Immature natural killer cell (primary cell): ENCODE measurements around the gene KIF13A. TPM values are rescaled to one million over a fixed set of nuclear protein-coding genes. Genes with fewer than 3 reads are reported as not detected.
A peak's percentile ranks its signal among the peaks of the same experiment; 100 is the strongest.
"Not testable (repeated sequence)": the region's sequence is repeated elsewhere in the genome, so short reads cannot be mapped to it uniquely, and the experiment has no call there.

Experiments
- DNase-seq, 3 donors: peaks; one replicate each; pipeline ENCODE4 v3.0.0; 2022; ENCODE audit warnings: mixed read lengths in 1 of 3
- H3K27ac Mint-ChIP-seq, 6 donors: one replicate each; pipeline ENCODE4 v1.8.0; 2020; ENCODE audit warnings: mixed read lengths in 6 of 6, mild to moderate bottlenecking in 5 of 6, inconsistent platforms in 4 of 6, moderate library complexity in 3 of 6
- H3K27me3 Mint-ChIP-seq, 3 donors: one replicate each; pipeline ENCODE4 v1.8.0; 2020 to 2021; ENCODE audit warnings: low read depth in 3 of 3, mild to moderate bottlenecking in 3 of 3, mixed read lengths in 3 of 3, moderate library complexity in 3 of 3, inconsistent platforms in 1 of 3
- H3K36me3 Mint-ChIP-seq, 3 donors: one replicate each; pipeline ENCODE4 v1.8.0; 2020; ENCODE audit warnings: mixed read lengths in 3 of 3, inconsistent platforms in 2 of 3, mild to moderate bottlenecking in 2 of 3
- H3K4me1 Mint-ChIP-seq, 2 donors: one replicate each; pipeline ENCODE4 v1.8.0; 2020; ENCODE audit warnings: inconsistent platforms in 2 of 2, mild to moderate bottlenecking in 2 of 2, mixed read lengths in 2 of 2, moderate library complexity in 1 of 2
- H3K4me3 Mint-ChIP-seq, 5 donors: one replicate each; pipeline ENCODE4 v1.8.0; 2020; ENCODE audit warnings: mild to moderate bottlenecking in 5 of 5, mixed read lengths in 5 of 5, inconsistent platforms in 3 of 5, moderate library complexity in 3 of 5
- H3K9me3 Mint-ChIP-seq, 6 donors: one replicate each; pipeline ENCODE4 v1.8.0; 2020; ENCODE audit warnings: mild to moderate bottlenecking in 6 of 6, mixed read lengths in 6 of 6, inconsistent platforms in 4 of 6, moderate library complexity in 3 of 6
- polyA plus RNA-seq, 3 donors: library from polyadenylated mRNA; unstranded; fragments of 300-500 nt; fragmentation: Illumina TruSeq; gene quantifications; one replicate each; pipeline ENCODE4 v1.2.3, GENCODE V29; 2021

The KIF13A gene
- polyA plus RNA-seq, 3 donors from 2014 or later: 0.50 to 1.1 (median 0.92) TPM

DNA sequence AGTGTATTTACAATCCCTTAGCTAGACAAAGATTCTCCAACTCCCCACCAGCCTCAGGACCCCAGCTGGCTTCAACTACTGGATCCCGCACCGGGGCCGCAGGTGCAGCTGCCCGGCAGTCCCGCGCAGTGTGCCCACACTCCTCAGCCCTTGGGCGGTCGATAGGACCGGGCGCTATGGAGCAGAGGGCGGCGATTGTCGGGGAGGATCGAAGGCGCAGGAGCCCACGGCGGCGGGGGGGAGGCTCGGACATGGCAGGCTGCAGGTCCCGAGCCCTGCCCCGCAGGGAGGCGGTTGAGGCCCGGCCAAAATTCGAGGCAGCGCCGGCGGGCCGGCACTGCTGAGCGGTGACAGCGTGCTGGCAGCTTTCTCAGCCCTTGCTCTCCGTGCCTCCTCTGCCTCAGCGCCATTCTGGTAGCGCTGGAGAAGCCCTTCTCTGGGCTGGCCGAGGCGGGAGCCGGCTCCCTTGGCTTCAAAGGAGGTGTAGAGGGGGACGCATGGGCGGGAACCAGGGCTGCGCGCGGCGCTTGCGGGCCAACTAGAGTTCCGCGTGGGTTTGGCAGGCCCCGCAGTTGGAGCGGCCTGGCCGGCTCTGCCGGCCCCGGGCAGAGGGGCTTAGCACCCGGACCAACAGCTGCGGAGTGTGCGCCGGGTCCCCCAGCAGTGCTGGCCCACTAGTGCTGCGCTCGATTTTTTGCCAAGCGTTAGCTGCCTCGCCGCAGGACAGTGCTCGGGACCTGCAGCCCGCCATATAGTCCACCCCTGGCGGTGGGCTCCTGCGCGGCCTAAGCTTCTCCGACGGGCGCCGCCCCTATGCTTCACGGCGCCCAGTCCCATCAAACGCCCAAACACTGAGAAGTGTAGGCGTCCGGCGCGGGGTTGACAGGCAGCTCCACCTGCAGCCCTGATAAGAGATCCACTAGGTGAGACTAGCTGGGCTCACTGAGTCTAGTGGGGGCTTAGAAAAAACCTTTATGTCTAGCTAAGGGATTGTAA is 32.4 kb upstream of the KIF13A start:
- H3K36me3 Mint-ChIP-seq: no peaks in the 10 kb centered on the region
- no peak overlapping the region for H3K27ac Mint-ChIP-seq
- H3K9me3 Mint-ChIP-seq: no peaks in the 10 kb centered on the region
- no peak for DNase-seq
- H3K4me3 Mint-ChIP-seq: no peak overlapping the region
- no peaks in the 10 kb centered on the region for H3K4me1 Mint-ChIP-seq
- H3K27me3 Mint-ChIP-seq: peaks cover 1 to 7% (median 7%) of the 10 kb centered on the region in 3 donors

DNA sequence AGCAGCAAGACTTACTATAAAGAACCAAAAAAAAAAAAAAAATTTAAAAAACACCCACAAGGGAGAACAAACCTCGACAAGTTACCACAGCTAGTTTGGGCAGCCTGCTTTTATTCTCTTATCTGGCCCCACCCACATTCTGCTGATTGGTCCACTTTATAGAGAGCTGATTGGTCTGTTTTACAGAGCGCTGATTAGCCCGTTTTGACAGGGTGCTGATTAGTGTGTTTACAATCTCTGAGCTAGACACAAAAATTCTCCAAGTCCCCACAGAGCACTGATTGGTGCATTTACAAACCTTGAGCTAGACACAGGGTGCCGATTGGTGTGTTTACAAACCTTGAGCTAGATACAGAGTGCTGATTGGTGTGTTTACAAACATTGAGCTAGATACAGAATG is 31.7 kb upstream of the KIF13A start:
- H3K27ac Mint-ChIP-seq, DNase-seq, H3K9me3 Mint-ChIP-seq, H3K27me3 Mint-ChIP-seq, H3K36me3 Mint-ChIP-seq, H3K4me3 Mint-ChIP-seq, H3K4me1 Mint-ChIP-seq: not testable (repeated sequence)

DNA sequence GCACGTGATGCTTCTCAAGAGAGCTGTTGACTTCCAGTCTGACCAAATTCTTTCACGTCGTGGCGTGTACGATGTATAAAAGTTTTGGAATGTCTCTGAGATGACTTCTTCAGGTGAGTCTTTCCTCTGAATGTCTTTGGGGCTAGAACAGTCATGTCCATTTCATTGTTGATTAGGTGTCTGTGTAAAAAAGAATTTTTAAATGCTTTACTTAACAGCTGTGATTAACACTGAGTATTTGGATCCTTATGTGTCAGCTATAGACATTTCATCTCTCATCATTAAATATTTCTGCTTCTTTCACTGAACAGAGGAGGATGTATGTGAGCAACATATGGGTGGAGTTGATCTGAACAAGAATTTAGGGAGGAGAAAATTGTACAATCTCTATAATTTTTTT is 29.3 kb upstream of the KIF13A start:
- no peak overlapping the region for H3K4me3 Mint-ChIP-seq

DNA sequence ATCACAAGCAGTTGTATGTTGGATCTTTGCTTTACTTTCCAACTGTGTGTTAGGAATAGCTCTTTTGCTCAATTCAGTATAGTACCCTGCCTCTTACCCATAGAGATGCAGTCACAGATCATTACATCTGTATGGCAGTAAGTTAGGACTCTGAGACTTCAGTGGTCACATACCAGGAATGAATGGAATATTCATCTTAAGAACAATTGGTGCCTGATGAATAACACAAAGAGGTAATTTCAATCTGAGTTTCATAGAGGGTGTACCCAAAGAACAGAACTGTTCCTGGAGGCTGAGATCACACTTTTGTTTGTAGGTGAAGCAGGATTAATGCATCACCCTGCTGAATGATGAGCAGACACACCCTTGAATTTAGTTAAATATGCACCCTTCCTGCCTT is 28.7 kb upstream of the KIF13A start:
- no peak for DNase-seq
- no peaks in the 10 kb centered on the region for H3K36me3 Mint-ChIP-seq
- no peak overlapping the region for H3K27ac Mint-ChIP-seq
- peaks cover 3 to 9% (median 8%) of the 10 kb centered on the region in 3 donors for H3K27me3 Mint-ChIP-seq
- no peak overlapping the region for H3K4me3 Mint-ChIP-seq
- H3K4me1 Mint-ChIP-seq: no peaks in the 10 kb centered on the region
- H3K9me3 Mint-ChIP-seq: no peaks in the 10 kb centered on the region

More for the DNA sequence above, 29.3 kb upstream of the KIF13A start:
- no peak for DNase-seq
- Mint-ChIP-seq H3K27ac (no peak overlapping the region), H3K36me3 (no peaks in the 10 kb centered on the region), H3K4me1 (no peaks in the 10 kb centered on the region), H3K9me3 (no peaks in the 10 kb centered on the region), H3K27me3 (peaks cover 3 to 9% (median 8%) of the 10 kb centered on the region in 3 donors)

DNA sequence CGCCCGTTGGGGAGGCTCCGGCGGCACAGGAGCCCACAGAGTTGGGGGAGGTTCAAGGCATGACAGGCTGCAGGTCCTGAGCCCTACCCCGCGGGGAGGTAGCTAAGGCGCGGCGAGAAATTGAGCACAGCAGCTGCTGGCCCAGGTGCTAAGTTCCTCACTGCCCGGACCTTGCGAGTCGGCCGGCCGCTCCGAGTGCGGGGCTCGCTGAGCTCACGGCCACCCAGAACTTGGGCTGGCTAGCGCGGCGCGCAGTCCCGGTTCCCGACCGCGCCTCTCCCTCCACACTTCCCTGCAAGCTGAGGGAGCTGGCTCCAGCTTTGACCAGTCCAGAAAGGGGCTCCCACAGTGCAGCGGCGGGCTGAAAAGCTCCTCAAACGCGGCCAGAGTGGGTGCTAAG is 23.9 kb upstream of the KIF13A start:
- Mint-ChIP-seq H3K27me3 (peaks cover 2 to 6% (median 3%) of the 10 kb centered on the region in 3 donors), H3K9me3 (no peaks in the 10 kb centered on the region), H3K4me1 (no peaks in the 10 kb centered on the region), H3K4me3 (no peak overlapping the region), H3K27ac (no peak overlapping the region), H3K36me3 (no peaks in the 10 kb centered on the region)
- no peak for DNase-seq

DNA sequence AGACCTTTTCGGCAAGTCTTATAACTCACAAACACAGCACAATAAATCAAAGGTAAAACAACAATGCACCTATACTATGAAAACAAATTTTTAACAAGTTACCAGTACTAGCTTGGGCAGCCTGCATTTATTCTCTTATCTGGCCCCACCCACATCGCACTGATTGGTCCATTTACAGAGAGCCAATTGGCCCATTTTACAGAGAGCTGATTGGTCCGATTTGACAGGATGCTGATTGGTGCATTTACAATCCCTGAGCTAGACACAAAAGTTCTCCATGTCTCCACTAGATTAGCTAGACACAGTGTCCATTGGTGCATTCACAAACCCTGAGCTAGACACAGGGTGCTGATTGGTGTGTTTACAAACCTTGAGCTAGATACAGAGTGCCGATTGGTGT is 23.1 kb upstream of the KIF13A start:
- H3K27ac Mint-ChIP-seq, H3K4me3 Mint-ChIP-seq, H3K27me3 Mint-ChIP-seq, H3K36me3 Mint-ChIP-seq, DNase-seq, H3K4me1 Mint-ChIP-seq, H3K9me3 Mint-ChIP-seq: not testable (repeated sequence)

DNA sequence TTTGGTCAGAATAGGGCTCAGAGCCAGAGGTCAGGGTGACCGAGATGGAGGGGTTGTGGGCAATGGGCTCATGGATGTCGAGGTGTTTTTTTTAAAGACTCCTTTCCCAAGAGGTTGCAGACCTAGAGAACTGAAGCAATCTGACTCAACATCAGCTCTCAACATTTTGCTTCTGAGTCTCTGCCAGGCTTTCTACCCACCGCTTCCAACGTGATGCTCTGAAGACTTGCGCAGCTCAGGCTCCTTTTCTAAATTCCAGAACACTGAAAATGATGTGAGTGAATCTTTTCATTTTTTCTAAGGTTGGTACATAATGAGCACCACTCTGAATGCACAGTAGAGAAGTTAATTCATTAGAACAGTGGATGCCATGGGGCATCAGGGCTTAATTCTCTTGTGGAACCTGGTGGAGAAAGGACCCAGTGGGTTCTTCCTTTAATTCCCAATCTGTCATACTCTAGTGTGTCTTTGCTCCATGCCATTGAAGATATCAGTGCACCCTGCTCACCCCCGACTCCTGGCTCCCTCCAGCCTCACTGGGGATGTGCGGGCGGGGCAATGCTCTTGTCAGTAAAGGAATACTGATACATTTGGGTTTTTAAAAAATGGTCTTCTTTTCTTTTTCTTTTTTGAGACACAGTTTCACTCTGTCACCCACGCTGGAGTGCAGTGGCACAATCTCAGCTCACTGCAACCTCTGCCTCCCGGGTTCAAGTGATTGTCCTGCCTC is 17.0 kb upstream of the KIF13A start:
- Mint-ChIP-seq H3K4me1 (no peaks in the 10 kb centered on the region), H3K4me3 (no peak overlapping the region), H3K9me3 (no peaks in the 10 kb centered on the region), H3K27me3 (peaks cover 1 to 6% (median 3%) of the 10 kb centered on the region in 3 donors), H3K36me3 (no peaks in the 10 kb centered on the region), H3K27ac (no peak overlapping the region)
- DNase-seq: no peak

DNA sequence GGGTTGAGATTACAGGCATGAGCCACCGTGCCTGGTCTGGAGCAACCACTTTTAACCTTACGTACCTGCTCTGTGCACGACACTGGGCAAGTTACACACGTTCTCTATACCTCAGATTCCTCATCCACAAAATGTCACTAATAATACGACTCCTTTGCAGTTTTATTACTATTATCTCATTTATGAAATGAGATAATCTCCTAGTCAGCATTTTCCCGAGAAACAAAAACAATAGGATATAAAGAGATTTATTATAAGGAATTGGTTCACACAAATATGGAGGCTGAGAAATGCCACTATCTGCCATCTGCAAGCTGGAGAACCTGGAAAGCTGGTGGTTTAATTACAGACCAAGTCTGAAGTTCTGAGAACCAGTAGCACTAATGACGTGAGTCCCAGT is 12.0 kb upstream of the KIF13A start:
- no peak overlapping the region for H3K27ac Mint-ChIP-seq
- peaks cover 0 to 2% (median 0%) of the 10 kb centered on the region in 6 donors for H3K9me3 Mint-ChIP-seq
- H3K4me1 Mint-ChIP-seq: no peaks in the 10 kb centered on the region
- DNase-seq: no peak
- peaks cover 5 to 14% (median 7%) of the 10 kb centered on the region in 3 donors for H3K27me3 Mint-ChIP-seq
- no peak overlapping the region for H3K4me3 Mint-ChIP-seq
- peaks cover 0 to 3% (median 0%) of the 10 kb centered on the region in 3 donors for H3K36me3 Mint-ChIP-seq

DNA sequence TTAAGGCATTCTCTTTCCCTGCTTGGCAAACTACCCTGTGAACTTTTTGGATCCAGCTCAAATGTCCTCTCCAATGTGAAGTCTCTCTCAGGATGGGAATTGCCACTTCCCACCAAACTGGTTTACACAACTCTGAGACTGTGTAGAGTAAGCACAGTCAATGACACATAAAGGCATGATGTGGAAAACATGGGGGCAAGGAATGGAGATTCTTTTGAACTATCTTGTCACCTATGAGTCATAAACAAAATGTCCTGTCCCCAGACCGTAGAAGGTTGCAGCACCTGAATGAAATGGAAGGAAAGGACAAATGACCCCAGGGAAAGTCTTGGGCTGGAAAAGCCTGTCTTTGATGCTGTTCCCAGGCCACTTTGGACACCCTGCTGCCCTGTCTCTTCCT is 11.0 kb upstream of the KIF13A start:
- Mint-ChIP-seq H3K27ac (no peak overlapping the region), H3K27me3 (peaks cover 5 to 14% (median 7%) of the 10 kb centered on the region in 3 donors), H3K36me3 (peaks cover 0 to 3% (median 0%) of the 10 kb centered on the region in 3 donors), H3K9me3 (peaks cover 0 to 2% (median 0%) of the 10 kb centered on the region in 6 donors), H3K4me1 (peaks cover 0 to 2% of the 10 kb centered on the region in 2 donors), H3K4me3 (no peak overlapping the region)
- DNase-seq: no peak

DNA sequence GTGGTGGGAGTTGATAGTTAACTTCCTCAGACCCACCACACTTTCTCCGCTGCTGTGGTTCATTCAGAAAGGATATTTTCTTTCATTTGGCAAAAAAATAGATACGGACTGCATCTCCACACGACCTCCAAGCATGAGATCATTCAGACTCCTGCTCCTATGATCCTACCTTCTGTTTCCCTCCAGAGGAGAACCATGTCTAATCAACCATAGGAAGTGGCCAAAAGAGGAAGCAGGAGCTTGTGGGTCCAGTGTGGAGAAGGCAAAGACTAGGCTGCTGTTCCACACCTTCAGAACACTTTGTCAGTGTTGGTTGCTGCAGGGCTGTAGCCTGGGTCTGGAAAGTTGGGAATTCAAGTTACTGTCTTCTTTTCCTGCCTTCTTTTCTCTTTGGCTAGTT is 10.6 kb upstream of the KIF13A start:
- no peak for DNase-seq
- H3K9me3 Mint-ChIP-seq: peaks cover 0 to 2% (median 0%) of the 10 kb centered on the region in 6 donors
- H3K4me1 Mint-ChIP-seq: peaks cover 0 to 2% of the 10 kb centered on the region in 2 donors
- H3K27ac Mint-ChIP-seq: no peak overlapping the region
- H3K4me3 Mint-ChIP-seq: no peak overlapping the region
- peaks cover 0 to 3% (median 0%) of the 10 kb centered on the region in 3 donors for H3K36me3 Mint-ChIP-seq
- H3K27me3 Mint-ChIP-seq: peaks cover 5 to 14% (median 7%) of the 10 kb centered on the region in 3 donors

DNA sequence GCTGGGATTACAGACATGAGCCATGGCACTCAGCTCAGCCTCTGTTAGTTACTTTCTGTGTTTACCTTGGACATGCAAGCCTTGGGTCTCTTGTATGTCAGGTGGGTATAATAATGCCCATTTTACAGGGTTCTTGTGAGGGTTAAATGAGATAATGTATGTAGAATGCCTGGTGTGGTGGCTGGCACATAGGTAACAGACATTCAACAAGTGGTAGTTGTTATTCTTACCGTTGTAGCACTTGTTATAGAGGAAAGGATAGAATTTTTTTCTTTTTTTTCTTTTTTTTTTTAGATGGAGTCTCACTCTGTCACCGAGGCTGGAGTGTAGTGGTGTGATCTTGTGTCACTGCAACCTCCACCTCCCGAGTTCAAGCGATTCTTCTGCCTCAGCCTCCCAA is 8.0 kb upstream of the KIF13A start:
- peaks cover 0 to 2% of the 10 kb centered on the region in 2 donors for H3K4me1 Mint-ChIP-seq
- peaks cover 0 to 3% (median 0%) of the 10 kb centered on the region in 3 donors for H3K36me3 Mint-ChIP-seq
- H3K9me3 Mint-ChIP-seq: peaks cover 0 to 2% (median 0%) of the 10 kb centered on the region in 6 donors
- DNase-seq: no peak
- H3K27me3 Mint-ChIP-seq: peaks cover 3 to 13% (median 11%) of the 10 kb centered on the region in 3 donors
- no peak overlapping the region for H3K27ac Mint-ChIP-seq
- no peak overlapping the region for H3K4me3 Mint-ChIP-seq

DNA sequence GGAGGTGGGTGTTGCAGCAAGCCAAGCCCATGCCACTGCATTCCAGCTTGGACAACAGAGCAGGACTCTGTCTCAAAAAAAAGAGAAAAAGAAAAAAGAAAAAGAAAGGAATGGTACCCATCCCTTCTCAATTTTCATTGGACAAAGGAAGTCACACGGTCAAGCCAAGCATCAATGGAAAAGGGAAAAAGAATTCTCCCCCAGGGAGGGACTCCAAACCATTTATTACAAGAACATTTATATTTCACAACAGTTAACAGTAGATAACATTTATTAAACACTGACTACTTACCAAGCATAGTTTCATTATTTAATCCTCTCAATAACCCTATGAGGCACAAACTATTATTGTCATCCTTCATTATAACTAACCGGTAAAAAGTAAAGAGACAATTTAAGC is 6.6 kb upstream of the KIF13A start:
- Mint-ChIP-seq H3K27ac (no peak overlapping the region), H3K9me3 (peaks cover 0 to 2% (median 0%) of the 10 kb centered on the region in 6 donors), H3K27me3 (peaks cover 3 to 14% (median 9%) of the 10 kb centered on the region in 3 donors), H3K4me1 (peaks cover 4 to 6% of the 10 kb centered on the region in 2 donors), H3K4me3 (no peak overlapping the region), H3K36me3 (peaks cover 0 to 3% (median 0%) of the 10 kb centered on the region in 3 donors)
- no peak for DNase-seq

DNA sequence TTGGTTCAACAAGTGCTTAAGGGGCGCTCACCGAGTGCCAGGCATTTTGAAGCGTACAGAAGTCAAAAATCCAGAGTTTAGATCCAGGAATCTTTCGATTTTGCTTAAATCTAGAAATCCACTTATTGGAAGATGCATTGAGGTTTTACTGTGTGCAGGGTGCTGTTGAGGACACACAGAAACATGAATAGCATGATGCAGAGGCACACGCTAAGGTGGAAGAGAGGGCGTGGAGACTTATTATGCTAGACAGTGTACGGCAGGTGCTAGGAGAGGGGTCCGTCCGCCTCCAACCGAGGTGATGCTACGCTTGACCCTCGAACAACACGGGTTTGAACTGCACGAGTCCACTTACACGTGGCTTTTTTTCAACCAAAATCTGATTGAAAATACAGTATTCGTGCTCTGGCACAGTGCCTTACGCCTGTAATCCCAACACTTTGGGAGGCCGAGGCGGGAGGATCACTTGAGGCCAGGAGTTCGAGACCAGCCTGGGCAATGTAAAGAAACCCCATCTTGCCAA is 1.0 kb upstream of the KIF13A start:
- Mint-ChIP-seq H3K4me3 (peak overlapping the region; percentile 94 to 97 (median 95)), H3K27ac (peak overlapping the region; percentile 68 to 96 (median 85)), H3K9me3 (no peaks in the 10 kb centered on the region), H3K4me1 (peaks cover 45% of the 10 kb centered on the region in 2 donors), H3K27me3 (peaks cover 2 to 16% (median 7%) of the 10 kb centered on the region in 3 donors), H3K36me3 (no peaks in the 10 kb centered on the region)
- DNase-seq: no peak
